IPS-18a (cell line): ENCODE results near the gene CYP39A1.

Experiments used
- H3K27ac ChIP-seq: one replicate; pipeline ENCODE4 v1.5.1; 2013; ENCODE audit warnings: low read length
- H3K27me3 ChIP-seq: one replicate; pipeline ENCODE4 v1.6.1; 2013; ENCODE audit warnings: mild to moderate bottlenecking, low read length; ENCODE audit not compliant: control insufficient read depth, insufficient read depth
- H3K36me3 ChIP-seq: one replicate; pipeline ENCODE4 v1.6.1; 2013; ENCODE audit warnings: low read depth, low read length; ENCODE audit not compliant: control insufficient read depth
- H3K4me1 ChIP-seq: one replicate; pipeline ENCODE4 v1.6.1; 2013; ENCODE audit warnings: low read depth, low read length; ENCODE audit not compliant: control insufficient read depth
- H3K4me3 ChIP-seq: one replicate; pipeline ENCODE4 v1.5.1; 2013; ENCODE audit warnings: low read length
- H3K9ac ChIP-seq: one replicate; pipeline ENCODE4 v1.6.1; 2013; ENCODE audit warnings: mild to moderate bottlenecking, low read length, moderate library complexity
- H3K9me3 ChIP-seq: one replicate; pipeline ENCODE4 v1.6.1; 2013; ENCODE audit warnings: low read depth, low read length; ENCODE audit not compliant: control insufficient read depth

The CYP39A1 gene

DNA sequence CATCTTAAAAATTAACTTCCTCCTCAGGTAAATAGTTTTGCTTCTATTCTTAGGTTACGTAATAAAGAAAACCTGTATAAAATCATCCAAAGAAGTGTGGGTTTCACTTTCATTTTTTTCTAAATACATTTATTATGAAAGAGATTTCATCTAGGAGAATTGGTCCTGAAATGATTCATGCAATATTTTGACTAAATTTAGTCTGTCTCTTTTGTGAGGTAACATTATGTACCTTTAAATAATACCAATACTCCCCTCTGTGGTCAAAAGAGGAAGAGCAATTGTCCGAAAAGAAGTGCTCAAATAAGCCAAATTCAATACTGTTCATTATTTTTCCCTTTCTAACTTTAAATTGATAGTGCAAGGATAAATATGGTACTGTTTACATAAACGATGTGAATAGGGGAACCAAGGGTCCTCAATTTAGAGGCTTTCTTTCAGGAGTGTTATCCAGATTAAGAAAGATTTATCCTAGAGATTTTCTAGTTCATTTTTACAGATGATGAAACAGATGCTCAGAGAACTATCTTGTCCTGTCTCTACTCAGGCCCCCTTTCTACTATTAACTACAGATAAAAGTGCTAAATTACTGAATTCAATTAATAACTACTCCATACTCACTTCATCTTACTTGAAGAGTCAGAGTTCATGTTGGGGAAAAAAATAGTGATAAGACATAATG, 26.2 kb downstream of the CYP39A1 start:
- H3K9ac ChIP-seq: no peak overlapping the region
- no peaks in the 10 kb centered on the region for H3K4me1 ChIP-seq
- H3K9me3 ChIP-seq: no peaks in the 10 kb centered on the region
- H3K4me3 ChIP-seq: no peak overlapping the region
- H3K27me3 ChIP-seq: no peaks in the 10 kb centered on the region
- H3K36me3 ChIP-seq: no peaks in the 10 kb centered on the region
- no peak overlapping the region for H3K27ac ChIP-seq

DNA sequence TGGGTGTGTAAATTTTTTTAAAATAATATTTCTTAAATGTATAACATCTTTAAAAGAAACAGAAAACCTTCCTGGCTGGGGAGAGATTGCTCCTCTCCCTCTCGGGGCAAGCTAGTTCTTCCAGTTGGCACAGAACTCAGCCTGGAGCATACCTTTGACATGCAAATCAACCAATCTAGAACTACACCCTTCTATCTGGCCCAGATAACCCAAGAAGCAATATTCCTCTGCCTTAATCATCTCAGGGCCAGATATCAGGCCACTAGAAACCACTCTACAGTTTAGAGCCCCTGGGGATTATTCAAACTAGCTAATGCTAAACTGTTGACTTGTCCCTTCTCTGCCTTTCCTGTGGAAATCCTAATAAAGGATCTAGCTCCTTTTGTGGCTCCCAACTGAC, 33.9 kb downstream of the CYP39A1 start:
- Histone ChIP-seq H3K27me3 (no peaks in the 10 kb centered on the region), H3K4me1 (no peaks in the 10 kb centered on the region), H3K36me3 (no peaks in the 10 kb centered on the region)

DNA sequence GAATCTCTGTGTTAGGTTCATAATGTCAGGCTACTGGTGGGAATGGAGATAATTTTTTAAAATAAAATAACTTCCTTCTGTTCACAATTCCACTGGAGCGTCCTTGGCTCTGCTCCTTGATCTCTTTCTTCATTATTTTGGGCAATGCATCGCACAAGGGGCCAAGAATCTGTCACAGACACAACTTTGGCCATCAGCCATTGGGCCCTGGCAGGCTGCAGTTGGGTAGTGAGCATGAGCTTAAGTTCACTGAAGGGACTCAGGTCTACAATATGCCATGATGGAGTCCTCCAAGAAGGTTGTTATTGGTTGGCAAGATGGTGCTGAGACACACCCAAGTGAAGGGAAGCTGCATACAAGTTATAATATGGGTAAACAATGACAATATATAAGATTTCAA, 40.0 kb downstream of the CYP39A1 start:
- H3K4me3 ChIP-seq: no peak overlapping the region
- H3K4me1 ChIP-seq: no peaks in the 10 kb centered on the region
- H3K36me3 ChIP-seq: no peaks in the 10 kb centered on the region
- H3K9ac ChIP-seq: no peak overlapping the region
- H3K27ac ChIP-seq: no peak overlapping the region
- H3K9me3 ChIP-seq: no peaks in the 10 kb centered on the region
- H3K27me3 ChIP-seq: no peaks in the 10 kb centered on the region

More for the DNA sequence above, 33.9 kb downstream of the CYP39A1 start:
- no peaks in the 10 kb centered on the region for H3K9me3 ChIP-seq
- no peak overlapping the region for H3K27ac ChIP-seq
- H3K4me3 ChIP-seq: no peak overlapping the region
- no peak overlapping the region for H3K9ac ChIP-seq

DNA sequence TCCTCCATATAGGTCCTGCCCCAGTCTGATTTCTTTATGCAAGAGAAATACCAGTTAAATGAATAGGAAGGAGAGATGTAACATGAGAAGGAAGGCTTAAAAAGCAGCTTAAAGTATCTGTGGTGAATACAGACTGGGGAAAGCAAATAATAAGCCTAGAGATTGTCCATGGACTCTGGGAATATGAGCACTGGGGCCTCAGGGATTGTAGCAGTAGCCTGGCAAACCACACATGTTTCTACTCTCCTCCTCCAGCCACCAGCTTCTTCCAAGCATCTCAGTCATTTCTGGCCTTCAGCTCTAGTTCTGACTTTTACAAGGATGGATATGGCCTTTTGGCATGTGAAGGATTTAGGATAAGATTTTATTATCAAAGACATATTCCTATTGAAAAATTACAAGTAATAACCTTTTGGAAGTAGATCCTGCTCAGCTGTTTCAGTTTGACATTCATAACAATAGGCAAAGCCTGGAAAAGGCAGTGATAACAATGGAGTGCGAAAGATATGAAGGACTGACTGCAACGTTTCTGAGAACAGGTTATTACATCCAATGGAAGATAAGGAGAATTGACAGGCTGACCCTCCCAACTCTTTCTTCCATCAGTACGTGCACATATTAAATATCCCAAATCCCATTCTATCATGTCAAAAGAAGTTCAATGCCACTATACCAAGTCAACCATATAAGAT, 41.6 kb downstream of the CYP39A1 start:
- Histone ChIP-seq H3K4me1 (no peaks in the 10 kb centered on the region), H3K9ac (no peak overlapping the region), H3K27me3 (no peaks in the 10 kb centered on the region), H3K4me3 (no peak overlapping the region), H3K36me3 (no peaks in the 10 kb centered on the region), H3K27ac (no peak overlapping the region), H3K9me3 (no peaks in the 10 kb centered on the region)

DNA sequence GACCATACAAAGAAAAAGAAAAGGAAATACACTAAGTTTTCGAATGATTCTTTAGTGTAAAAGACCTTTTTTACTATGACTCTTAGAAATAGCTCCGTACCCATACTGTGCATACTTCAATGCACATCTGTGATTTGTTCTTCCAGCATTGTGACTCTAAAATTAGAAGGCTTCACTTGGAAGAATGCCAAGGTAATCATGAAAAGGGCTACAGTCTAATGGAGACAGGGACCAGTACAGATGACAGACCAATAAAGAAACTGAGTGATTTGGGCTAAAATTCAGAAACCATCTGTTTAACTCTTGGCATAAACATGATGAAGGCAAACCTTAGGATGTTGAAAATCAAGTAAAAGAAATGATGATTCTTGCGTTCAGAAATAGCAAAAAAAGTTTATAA, 46.3 kb downstream of the CYP39A1 start:
- Histone ChIP-seq H3K27me3 (no peaks in the 10 kb centered on the region), H3K4me3 (no peak overlapping the region), H3K9ac (no peak overlapping the region), H3K4me1 (no peaks in the 10 kb centered on the region), H3K36me3 (no peaks in the 10 kb centered on the region), H3K9me3 (no peaks in the 10 kb centered on the region), H3K27ac (no peak overlapping the region)

DNA sequence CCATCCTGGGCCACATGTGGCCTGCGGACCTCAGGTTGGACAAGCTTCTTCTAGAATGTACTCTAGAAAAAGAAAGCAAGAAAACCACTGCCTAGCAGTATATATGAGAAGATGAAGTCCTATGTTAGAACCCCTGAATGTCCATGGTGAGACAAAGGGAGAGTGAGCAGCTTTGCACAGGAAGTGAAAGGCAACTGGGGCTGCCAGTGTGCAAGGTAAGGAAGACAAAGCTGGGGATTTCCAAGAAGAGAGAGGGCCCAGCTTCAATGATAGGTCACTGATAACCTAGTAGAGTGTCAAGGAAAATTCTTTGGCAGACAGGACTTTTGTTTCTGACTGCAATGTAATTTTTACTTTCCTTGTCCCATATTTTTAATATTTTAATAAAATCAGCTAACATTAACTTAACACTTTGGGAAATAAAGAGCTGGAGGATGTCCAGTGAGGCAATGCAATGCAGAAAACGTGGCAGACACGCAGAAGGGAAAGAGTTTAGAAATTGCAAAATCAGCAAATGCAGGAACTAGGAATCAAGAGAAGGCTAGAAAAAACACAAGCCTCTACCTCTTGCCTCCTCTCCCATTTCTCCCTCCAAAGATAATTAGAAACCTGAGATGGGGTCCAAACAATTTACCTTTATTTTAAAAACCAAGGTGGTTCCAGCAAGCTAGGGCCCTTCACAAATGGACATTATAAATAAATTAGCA, 47.4 kb downstream of the CYP39A1 start:
- Histone ChIP-seq H3K27ac (no peak overlapping the region), H3K9me3 (no peaks in the 10 kb centered on the region), H3K9ac (no peak overlapping the region), H3K36me3 (no peaks in the 10 kb centered on the region), H3K4me1 (no peaks in the 10 kb centered on the region), H3K27me3 (no peaks in the 10 kb centered on the region), H3K4me3 (no peak overlapping the region)

DNA sequence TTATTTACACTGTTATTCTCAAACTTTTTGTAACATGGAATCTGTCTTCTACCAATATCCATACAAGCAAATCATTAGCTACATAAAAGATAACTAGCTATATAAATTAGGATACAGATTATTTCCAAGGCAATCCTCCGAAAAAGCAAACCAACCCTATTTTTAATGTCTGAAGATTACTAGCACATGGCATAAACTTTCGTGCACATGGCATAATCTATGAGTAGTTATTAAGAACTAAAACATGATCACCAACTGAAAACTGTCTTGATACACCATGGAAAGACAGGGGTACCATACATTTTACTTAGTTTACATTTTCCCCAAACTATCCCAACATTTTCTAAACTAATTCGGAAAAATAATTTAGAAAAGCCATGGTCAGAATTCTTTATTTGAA, 54.4 kb downstream of the CYP39A1 start:
- no peaks in the 10 kb centered on the region for H3K4me1 ChIP-seq
- H3K36me3 ChIP-seq: no peaks in the 10 kb centered on the region
- H3K27me3 ChIP-seq: no peaks in the 10 kb centered on the region
- H3K9ac ChIP-seq: no peak overlapping the region
- H3K4me3 ChIP-seq: no peak overlapping the region
- H3K27ac ChIP-seq: no peak overlapping the region
- H3K9me3 ChIP-seq: peaks cover 6% of the 10 kb centered on the region

DNA sequence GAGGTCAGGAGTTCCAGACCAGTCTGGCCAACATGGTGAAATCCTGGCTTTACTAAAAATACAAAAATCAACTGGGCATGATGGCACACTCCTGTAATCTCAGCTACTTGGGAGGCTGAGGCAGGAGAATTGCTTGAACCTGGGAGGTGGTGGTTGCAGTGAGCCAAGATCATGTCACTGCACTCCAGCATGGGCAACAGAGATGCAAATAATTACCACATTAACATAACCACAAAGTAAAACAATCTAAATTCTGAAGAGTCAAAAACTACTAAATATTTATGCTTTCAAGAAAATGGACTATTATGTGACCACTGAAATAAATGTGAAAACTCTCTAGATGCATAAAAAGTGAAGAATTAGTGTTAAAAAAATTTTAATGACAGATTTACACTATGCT, 59.9 kb downstream of the CYP39A1 start:
- no peak overlapping the region for H3K27ac ChIP-seq
- H3K27me3 ChIP-seq: no peaks in the 10 kb centered on the region
- no peaks in the 10 kb centered on the region for H3K4me1 ChIP-seq
- H3K4me3 ChIP-seq: no peak overlapping the region
- H3K9me3 ChIP-seq: peaks cover 6% of the 10 kb centered on the region
- no peaks in the 10 kb centered on the region for H3K36me3 ChIP-seq
- H3K9ac ChIP-seq: no peak overlapping the region

DNA sequence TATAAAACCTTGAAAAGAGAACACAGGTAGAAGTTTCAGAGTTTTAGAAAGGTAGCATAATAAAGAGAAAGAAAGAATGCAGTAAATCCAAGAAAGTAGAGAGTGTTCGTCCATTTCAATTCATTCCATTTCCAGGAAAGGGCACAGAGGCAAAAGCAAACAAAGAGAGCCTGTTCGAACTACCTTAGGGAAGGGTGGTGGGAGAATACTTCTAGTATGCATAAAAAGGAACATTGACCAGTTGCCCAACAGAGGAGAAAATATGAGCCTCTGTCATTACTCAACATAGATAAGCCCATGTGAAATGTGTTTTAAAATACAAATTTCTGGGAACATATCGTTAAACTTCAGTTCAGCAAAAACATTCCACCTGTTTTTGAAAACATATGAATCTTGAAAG, 60.6 kb downstream of the CYP39A1 start:
- no peak overlapping the region for H3K27ac ChIP-seq
- no peaks in the 10 kb centered on the region for H3K36me3 ChIP-seq
- H3K4me1 ChIP-seq: no peaks in the 10 kb centered on the region
- no peaks in the 10 kb centered on the region for H3K27me3 ChIP-seq
- no peak overlapping the region for H3K9ac ChIP-seq
- peaks cover 6% of the 10 kb centered on the region for H3K9me3 ChIP-seq
- H3K4me3 ChIP-seq: no peak overlapping the region

DNA sequence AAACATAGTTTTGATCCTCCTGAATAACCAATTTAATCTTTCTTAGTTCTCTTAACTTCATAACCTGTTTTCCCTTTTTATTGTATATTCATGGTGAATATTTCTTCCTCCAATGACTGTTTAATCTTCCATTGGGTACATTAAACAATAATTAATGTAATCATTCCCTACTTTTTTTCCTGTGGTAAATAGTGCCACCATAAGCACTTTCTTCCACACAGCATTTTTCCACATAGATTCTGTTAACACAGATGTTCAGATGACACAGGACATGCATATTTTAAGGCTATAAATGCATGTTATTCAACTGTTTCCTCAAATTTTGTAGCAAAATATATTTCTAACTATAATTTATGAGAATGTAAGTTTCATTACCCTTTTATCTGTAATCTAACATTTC, 61.9 kb downstream of the CYP39A1 start:
- no peak overlapping the region for H3K27ac ChIP-seq
- peaks cover 6% of the 10 kb centered on the region for H3K9me3 ChIP-seq
- H3K4me3 ChIP-seq: no peak overlapping the region
- H3K4me1 ChIP-seq: no peaks in the 10 kb centered on the region
- no peak overlapping the region for H3K9ac ChIP-seq
- no peaks in the 10 kb centered on the region for H3K27me3 ChIP-seq
- no peaks in the 10 kb centered on the region for H3K36me3 ChIP-seq

DNA sequence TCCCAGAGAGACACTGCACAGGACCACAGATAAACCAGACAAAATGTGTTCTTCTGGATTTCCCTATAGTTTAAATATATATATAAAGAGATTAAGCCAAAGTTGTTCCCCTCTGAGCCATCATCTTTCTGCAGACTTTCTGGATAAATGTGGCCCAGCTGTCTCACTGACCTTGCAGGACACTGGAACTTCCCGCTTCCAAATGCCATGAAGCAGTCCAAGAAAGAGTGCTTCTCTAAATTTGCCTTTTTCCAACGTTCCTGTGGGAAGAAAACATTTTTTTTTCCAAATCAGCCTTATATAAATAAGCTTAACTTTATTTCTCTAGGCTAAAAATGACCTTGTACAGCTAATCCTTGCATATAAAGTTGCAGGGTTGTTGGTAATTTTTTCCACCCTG, 65.7 kb downstream of the CYP39A1 start:
- H3K27me3 ChIP-seq: no peaks in the 10 kb centered on the region
- no peaks in the 10 kb centered on the region for H3K4me1 ChIP-seq
- no peak overlapping the region for H3K9ac ChIP-seq
- no peaks in the 10 kb centered on the region for H3K36me3 ChIP-seq
- no peak overlapping the region for H3K4me3 ChIP-seq
- H3K9me3 ChIP-seq: no peaks in the 10 kb centered on the region
- no peak overlapping the region for H3K27ac ChIP-seq
